Neuronal stem cell (in vitro differentiated cells): ENCODE measurements around the gene GET3.

Experiments used
- DNase-seq: peaks from one replicate; pipeline ENCODE4 v3.0.0-alpha.2; 2013; ENCODE audit warnings: low spot score
- H2AFZ ChIP-seq: one replicate; pipeline ENCODE4 v1.6.1; 2013; ENCODE audit warnings: mild to moderate bottlenecking, low read length, inconsistent platforms
- H2AK5ac ChIP-seq: 2 replicates; pipeline ENCODE4 v1.6.1; 2013; ENCODE audit warnings: low read depth, mild to moderate bottlenecking, inconsistent platforms, low read length, moderate library complexity, mixed read lengths
- H2BK120ac ChIP-seq: 2 replicates; pipeline ENCODE4 v1.6.1; 2013; ENCODE audit warnings: low read depth, mild to moderate bottlenecking, inconsistent platforms, low read length, moderate library complexity, mixed read lengths
- H2BK12ac ChIP-seq: one replicate; pipeline ENCODE4 v1.6.1; 2013; ENCODE audit warnings: low read length, inconsistent platforms
- H2BK15ac ChIP-seq: 2 replicates; pipeline ENCODE4 v1.6.1; 2013; ENCODE audit warnings: mild to moderate bottlenecking, low read length, inconsistent platforms, mixed read lengths
- H2BK5ac ChIP-seq: one replicate; pipeline ENCODE4 v1.6.1; 2013; ENCODE audit warnings: inconsistent platforms, mild to moderate bottlenecking, low read length, moderate library complexity
- H3K14ac ChIP-seq: one replicate; pipeline ENCODE4 v1.6.1; 2013; ENCODE audit warnings: low read length, inconsistent platforms
- H3K18ac ChIP-seq: 2 replicates; pipeline ENCODE4 v1.6.1; 2013; ENCODE audit warnings: low read length, inconsistent platforms
- H3K23ac ChIP-seq: 2 replicates; pipeline ENCODE4 v1.6.1; 2013; ENCODE audit warnings: low read depth, mild to moderate bottlenecking, mixed read lengths, low read length, inconsistent platforms; ENCODE audit not compliant: poor library complexity
- H3K27ac ChIP-seq: replicated peaks from 3 replicates; pipeline ENCODE4 v1.5.1; 2013; ENCODE audit warnings: low read length, inconsistent platforms
- H3K27me3 ChIP-seq, 3 experiments: 2 replicates each; pipeline ENCODE4 v1.6.1; 2013; ENCODE audit warnings: low read length in 3 of 3, mild to moderate bottlenecking in 2 of 3, inconsistent platforms in 1 of 3, low read depth in 1 of 3, mixed read lengths in 1 of 3, moderate library complexity in 1 of 3; ENCODE audit not compliant: control insufficient read depth in 3 of 3, insufficient read depth in 3 of 3
- H3K36me3 ChIP-seq, 2 donors: replicated peaks in 1 of 2; 2 replicates each; pipeline ENCODE4 v1.6.1; 2013; ENCODE audit warnings: low read length in 2 of 2; ENCODE audit not compliant: control insufficient read depth in 2 of 2, insufficient read depth in 2 of 2
- H3K4ac ChIP-seq: 2 replicates; pipeline ENCODE4 v1.6.1; 2013; ENCODE audit warnings: inconsistent platforms, mild to moderate bottlenecking, low read length, moderate library complexity
- H3K4me1 ChIP-seq, 2 donors: 1 replicate in 1 of 2; 2 replicates in 1 of 2; pipeline ENCODE4 v1.6.1; 2013; ENCODE audit warnings: low read length in 2 of 2, low read depth in 1 of 2; ENCODE audit not compliant: control insufficient read depth in 2 of 2, insufficient read depth in 1 of 2
- H3K4me2 ChIP-seq: one replicate; pipeline ENCODE4 v1.6.1; 2013; ENCODE audit warnings: mild to moderate bottlenecking, low read length, inconsistent platforms; ENCODE audit not compliant: insufficient read depth, poor library complexity, severe bottlenecking
- H3K4me3 ChIP-seq, 2 donors: 2 replicates each; pipeline ENCODE4 v1.5.1; 2013; ENCODE audit warnings: low read length in 2 of 2, mild to moderate bottlenecking in 2 of 2, inconsistent platforms in 1 of 2, moderate library complexity in 1 of 2
- H3K79me1 ChIP-seq: one replicate; pipeline ENCODE4 v1.6.1; 2013; ENCODE audit warnings: low read depth, mild to moderate bottlenecking, inconsistent platforms, low read length, moderate library complexity
- H3K9ac ChIP-seq: one replicate; pipeline ENCODE4 v1.6.1; 2013; ENCODE audit warnings: mild to moderate bottlenecking, low read depth, low read length, inconsistent platforms; ENCODE audit not compliant: poor library complexity
- H3K9me3 ChIP-seq, 2 donors: replicated peaks in 1 of 2; 2 replicates each; pipeline versions ENCODE3 to v1.6.1; 2013; ENCODE audit warnings: low read length in 2 of 2, mild to moderate bottlenecking in 2 of 2, inconsistent platforms in 1 of 2, low read depth in 1 of 2, mixed read lengths in 1 of 2, moderate library complexity in 1 of 2; ENCODE audit not compliant: control insufficient read depth in 2 of 2, insufficient read depth in 1 of 2
- H4K8ac ChIP-seq: one replicate; pipeline ENCODE4 v1.6.1; 2013; ENCODE audit warnings: low read depth, mild to moderate bottlenecking, inconsistent platforms, low read length, moderate library complexity
- H4K91ac ChIP-seq: one replicate; pipeline ENCODE4 v1.6.1; 2013; ENCODE audit warnings: low read length, low read depth, mild to moderate bottlenecking, inconsistent platforms; ENCODE audit not compliant: poor library complexity
- WGBS, 2 donors: extraction: QIAGEN DNeasy Blood & Tissue Kit; methylation state at CpG; one replicate each; pipeline ENCODE4 v1.1.7; 2013; ENCODE audit warnings: missing lambda C conversion rate in 2 of 2, mixed read lengths in 1 of 2; ENCODE audit not compliant: insufficient read length in 2 of 2, insufficient replicate concordance in 1 of 2; ENCODE audit errors: extremely low coverage in 2 of 2; 5-methylcytosine and 5-hydroxymethylcytosine counted together

The GET3 gene

DNA sequence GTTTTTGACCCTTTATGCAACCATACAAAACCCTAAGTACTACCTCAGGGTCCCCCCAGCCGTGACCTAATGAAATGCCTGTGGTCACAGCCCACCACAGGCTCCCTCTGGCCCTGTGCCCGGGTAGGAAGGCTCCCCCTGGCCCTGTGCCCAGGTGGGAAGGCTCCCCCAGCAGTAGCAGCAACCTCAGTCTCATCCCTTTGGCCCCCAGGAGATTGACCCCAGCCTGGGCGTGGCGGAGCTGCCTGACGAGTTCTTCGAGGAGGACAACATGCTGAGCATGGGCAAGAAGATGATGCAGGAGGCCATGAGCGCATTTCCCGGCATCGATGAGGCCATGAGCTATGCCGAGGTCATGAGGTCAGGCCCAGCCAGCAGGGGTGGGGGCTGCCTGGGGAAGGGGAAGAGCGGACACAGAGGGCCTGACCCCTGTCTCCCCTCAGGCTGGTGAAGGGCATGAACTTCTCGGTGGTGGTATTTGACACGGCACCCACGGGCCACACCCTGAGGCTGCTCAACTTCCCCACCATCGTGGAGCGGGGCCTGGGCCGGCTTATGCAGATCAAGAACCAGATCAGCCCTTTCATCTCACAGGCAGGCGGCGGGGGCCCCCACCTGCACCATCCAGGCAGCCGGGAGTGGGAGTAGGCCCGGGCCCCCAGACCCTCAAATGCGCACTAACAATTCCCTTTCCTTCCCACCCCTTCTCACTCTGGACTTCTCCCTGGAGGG lies 8.0 kb downstream of the GET3 start:
- Histone ChIP-seq H3K27me3 (peaks cover 0 to 7% (median 1%) of the 10 kb centered on the region in 3 experiments), H3K79me1 (peaks cover 7% of the 10 kb centered on the region), H3K36me3 (peaks cover 35 to 48% of the 10 kb centered on the region in 2 donors), H3K18ac (no peak overlapping the region), H3K27ac (no peak overlapping the region), H2BK12ac (no peak overlapping the region), H2AFZ (no peak overlapping the region), H3K4me2 (no peak overlapping the region), H3K9ac (no peak overlapping the region), H2BK120ac (no peak overlapping the region), H2BK15ac (no peak overlapping the region), H3K4ac (no peak overlapping the region), H3K23ac (peak overlapping the region; percentile 73), H4K8ac (no peak overlapping the region), H3K4me3 (no peak overlapping the region), H4K91ac (no peak overlapping the region), H3K14ac (no peak overlapping the region), H3K4me1 (no peaks in the 10 kb centered on the region), H2BK5ac (peak overlapping the region; percentile 75), H3K9me3 (peaks cover 4% of the 10 kb centered on the region in 2 donors), H2AK5ac (no peak overlapping the region)
- WGBS, 2 donors: no CpG with 5 or more reads among the region's 22 CpGs
- no peak for DNase-seq

GRCh38 chr19:12748489-12748888 lies 11.2 kb downstream of the GET3 start:
- no peak overlapping the region for H2AFZ ChIP-seq
- no peak overlapping the region for H3K4ac ChIP-seq
- H3K9ac ChIP-seq: no peak overlapping the region
- H4K91ac ChIP-seq: no peak overlapping the region
- no peak overlapping the region for H2BK15ac ChIP-seq
- H3K14ac ChIP-seq: no peak overlapping the region
- peaks cover 0 to 33% (median 29%) of the 10 kb centered on the region in 3 experiments for H3K27me3 ChIP-seq
- no peak overlapping the region for H3K4me2 ChIP-seq
- peaks cover 4% of the 10 kb centered on the region in 2 donors for H3K9me3 ChIP-seq
- no peak overlapping the region for H2BK5ac ChIP-seq
- peaks cover 7% of the 10 kb centered on the region for H3K79me1 ChIP-seq
- no peak overlapping the region for H3K23ac ChIP-seq
- H3K36me3 ChIP-seq: peaks cover 30 to 36% of the 10 kb centered on the region in 2 donors
- H3K4me3 ChIP-seq: no peak overlapping the region
- no peaks in the 10 kb centered on the region for H3K4me1 ChIP-seq
- no peak overlapping the region for H4K8ac ChIP-seq
- no CpG with 5 or more reads among the region's 6 CpGs for WGBS, 2 donors
- DNase-seq: no peak
- no peak overlapping the region for H3K27ac ChIP-seq
- H2BK12ac ChIP-seq: no peak overlapping the region
- H2AK5ac ChIP-seq: no peak overlapping the region
- no peak overlapping the region for H3K18ac ChIP-seq
- no peak overlapping the region for H2BK120ac ChIP-seq

GRCh38 chr19:12749938-12750521 lies 12.7 kb downstream of the GET3 start:
- no peak for DNase-seq
- Histone ChIP-seq H2AFZ (no peak overlapping the region), H4K91ac (no peak overlapping the region), H3K9ac (no peak overlapping the region), H3K18ac (no peak overlapping the region), H2BK5ac (no peak overlapping the region), H3K36me3 (peaks cover 24 to 29% of the 10 kb centered on the region in 2 donors), H3K4ac (no peak overlapping the region), H2BK15ac (no peak overlapping the region), H3K27ac (no peak overlapping the region), H3K27me3 (peaks cover 0 to 36% (median 29%) of the 10 kb centered on the region in 3 experiments), H2BK120ac (no peak overlapping the region), H4K8ac (no peak overlapping the region), H2AK5ac (no peak overlapping the region), H2BK12ac (no peak overlapping the region), H3K4me1 (no peaks in the 10 kb centered on the region), H3K4me2 (no peak overlapping the region), H3K79me1 (peaks cover 7% of the 10 kb centered on the region), H3K4me3 (no peak overlapping the region), H3K9me3 (peaks cover 4% of the 10 kb centered on the region in 2 donors), H3K14ac (no peak overlapping the region), H3K23ac (peak overlapping the region; percentile 14)
- WGBS, 2 donors: no CpG with 5 or more reads among the region's 24 CpGs

GRCh38 chr19:12750851-12751250 lies 13.6 kb downstream of the GET3 start:
- Histone ChIP-seq H2BK15ac (no peak overlapping the region), H2AFZ (no peak overlapping the region), H4K91ac (no peak overlapping the region), H3K27ac (no peak overlapping the region), H3K27me3 (peaks cover 0 to 36% (median 29%) of the 10 kb centered on the region in 3 experiments), H2BK12ac (no peak overlapping the region), H2BK5ac (no peak overlapping the region), H3K4me2 (no peak overlapping the region), H3K9ac (peak overlapping the region; percentile 5), H3K79me1 (peaks cover 4% of the 10 kb centered on the region), H3K4me1 (no peaks in the 10 kb centered on the region), H3K36me3 (peaks cover 18 to 20% of the 10 kb centered on the region in 2 donors), H2BK120ac (no peak overlapping the region), H2AK5ac (no peak overlapping the region), H3K9me3 (peaks cover 4% of the 10 kb centered on the region in 2 donors), H3K4ac (no peak overlapping the region), H3K23ac (no peak overlapping the region), H3K4me3 (no peak overlapping the region), H4K8ac (no peak overlapping the region), H3K18ac (no peak overlapping the region), H3K14ac (no peak overlapping the region)
- no CpG with 5 or more reads among the region's 9 CpGs for WGBS, 2 donors
- no peak for DNase-seq
